H1 (cell line): Measurements from ENCODE around the gene APBA3. TPM values are rescaled to one million over a fixed set of nuclear protein-coding genes. Genes with fewer than 3 reads are reported as not detected.

ENCODE experiments used
- CHD2 ChIP-seq: IDR thresholded peaks from 2 replicates; pipeline ENCODE4 v1.6.1; 2012; ENCODE audit warnings: low read length, improper control_type of control experiment
- GABPA ChIP-seq: IDR thresholded peaks from 2 replicates; pipeline ENCODE4 v1.6.1; 2011; ENCODE audit warnings: mild to moderate bottlenecking, low read length, moderate library complexity, borderline replicate concordance; ENCODE audit not compliant: insufficient read depth
- POLR2A ChIP-seq, 2 experiments: IDR thresholded peaks; 1 replicate in 1 of 2; 2 replicates in 1 of 2; pipeline ENCODE4 v1.6.1; 2011; ENCODE audit warnings: low read depth in 2 of 2, low read length in 2 of 2, mild to moderate bottlenecking in 2 of 2; ENCODE audit errors: control extremely low read depth in 1 of 2
- SRF ChIP-seq: IDR thresholded peaks from 2 replicates; pipeline ENCODE4 v1.6.1; 2011; ENCODE audit warnings: mild to moderate bottlenecking, low read depth, low read length, moderate library complexity
- TAF7 ChIP-seq: optimal IDR thresholded peaks from 2 replicates; pipeline ENCODE3; 2011; ENCODE audit warnings: low read depth, mild to moderate bottlenecking, inconsistent platforms, low read length, moderate library complexity, borderline replicate concordance
- polyA plus RNA-seq, 7 experiments: library from polyadenylated mRNA; depleted of rRNA in 3 of 7; stranded (reverse) in 5 of 7; unstranded in 2 of 7; fragments of >200 nt in 5 of 7; fragments of 200-250 nt in 2 of 7; gene quantifications; 1 replicate in 5 of 7; 2 replicates in 1 of 7; 4 replicates in 1 of 7; pipeline versions ENCODE4 v1.2.1 to v1.2.3, GENCODE V29; 2011 to 2013; ENCODE audit warnings: missing spikeins in 2 of 7, mixed read lengths in 2 of 7
- total RNA-seq: library from RNA; stranded (reverse); fragmentation: NEBNext Ultra II Directional; extraction: Animal tissue kit (Norgen Biotek cat#: 25700); gene quantifications from 2 replicates; pipeline ENCODE4 v1.2.1, GENCODE V29; 2021

APBA3 gene
- total and polyA plus RNA-seq, 2 of the 8 experiments (the other 6 are each of a cell fraction or from before 2014, with no cell fraction given): 21.4 to 36.9 TPM

GRCh38 chr19:3707868-3708206 is 53.7 kb downstream of the APBA3 start (continued):
- no peak for TF ChIP-seq TAF7
- TF ChIP-seq POLR2A (IDR thresholded peaks at IDR 0.05; ENCODE audit: control extremely low read depth in 1 of 2, low read depth in 2 of 2, low read length in 2 of 2): no peak
- no peak for TF ChIP-seq CHD2
- TF ChIP-seq GABPA: no peak
- no peak for TF ChIP-seq SRF
